ENCODE results near the gene POU6F1.
A peak's percentile ranks its signal among the peaks of the same experiment; 100 is the strongest.

Gene POU6F1

DNA sequence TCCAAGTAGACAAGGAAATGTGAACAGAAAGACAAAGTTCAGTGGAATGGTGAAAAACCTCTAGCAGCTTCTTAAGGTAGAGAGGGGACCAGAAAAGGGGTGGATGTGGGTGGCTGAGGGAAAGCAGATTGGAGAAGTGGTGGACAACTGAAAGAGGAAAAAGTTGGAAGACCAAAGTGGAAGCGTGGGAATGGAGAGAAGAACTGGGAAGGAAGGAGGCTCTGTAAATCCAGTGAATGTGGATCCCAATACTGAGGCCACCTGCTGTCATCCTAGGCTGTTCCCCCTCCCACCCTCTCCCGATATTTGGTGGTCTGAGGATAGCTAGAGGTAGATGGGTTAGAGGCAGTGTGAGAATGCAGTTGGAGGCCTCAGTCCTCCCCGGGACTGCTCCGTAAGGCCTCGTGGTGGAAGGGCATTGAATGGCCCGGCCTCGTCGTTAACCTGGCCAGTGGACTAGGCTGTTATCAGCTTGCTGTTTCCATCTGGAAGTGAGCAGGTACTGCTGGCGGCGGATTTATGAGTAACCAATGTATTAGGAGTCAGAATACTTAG, 822 bp upstream of the POU6F1 start:
- H3K36me3 ChIP-seq (ENCODE audit: control insufficient read depth in 2 of 2, insufficient read depth in 2 of 2, low read length in 2 of 2), result no peaks in the 10 kb centered on the region
- H3K9ac ChIP-seq (ENCODE audit: low read depth in 1 of 2, low read length in 2 of 2), result peak overlapping the region; percentile 79 to 96
- peaks cover 12 to 14% of the 10 kb centered on the region in 2 donors for H3K4me1 ChIP-seq (ENCODE audit: control insufficient read depth in 2 of 2, insufficient read depth in 2 of 2, low read length in 2 of 2)
- no peaks in the 10 kb centered on the region for H3K9me3 ChIP-seq (ENCODE audit: control insufficient read depth in 2 of 2, low read length in 2 of 2)
- H3K4me3 ChIP-seq (ENCODE audit: low read length in 2 of 2), result peak overlapping the region; percentile 91 to 93
- H3K27ac ChIP-seq (ENCODE audit: low read depth in 2 of 2, low read length in 2 of 2), result peak overlapping the region; percentile 80 to 89
- H3K27me3 ChIP-seq (ENCODE audit: control insufficient read depth in 2 of 2, insufficient read depth in 2 of 2, low read length in 2 of 2), result no peaks in the 10 kb centered on the region

DNA sequence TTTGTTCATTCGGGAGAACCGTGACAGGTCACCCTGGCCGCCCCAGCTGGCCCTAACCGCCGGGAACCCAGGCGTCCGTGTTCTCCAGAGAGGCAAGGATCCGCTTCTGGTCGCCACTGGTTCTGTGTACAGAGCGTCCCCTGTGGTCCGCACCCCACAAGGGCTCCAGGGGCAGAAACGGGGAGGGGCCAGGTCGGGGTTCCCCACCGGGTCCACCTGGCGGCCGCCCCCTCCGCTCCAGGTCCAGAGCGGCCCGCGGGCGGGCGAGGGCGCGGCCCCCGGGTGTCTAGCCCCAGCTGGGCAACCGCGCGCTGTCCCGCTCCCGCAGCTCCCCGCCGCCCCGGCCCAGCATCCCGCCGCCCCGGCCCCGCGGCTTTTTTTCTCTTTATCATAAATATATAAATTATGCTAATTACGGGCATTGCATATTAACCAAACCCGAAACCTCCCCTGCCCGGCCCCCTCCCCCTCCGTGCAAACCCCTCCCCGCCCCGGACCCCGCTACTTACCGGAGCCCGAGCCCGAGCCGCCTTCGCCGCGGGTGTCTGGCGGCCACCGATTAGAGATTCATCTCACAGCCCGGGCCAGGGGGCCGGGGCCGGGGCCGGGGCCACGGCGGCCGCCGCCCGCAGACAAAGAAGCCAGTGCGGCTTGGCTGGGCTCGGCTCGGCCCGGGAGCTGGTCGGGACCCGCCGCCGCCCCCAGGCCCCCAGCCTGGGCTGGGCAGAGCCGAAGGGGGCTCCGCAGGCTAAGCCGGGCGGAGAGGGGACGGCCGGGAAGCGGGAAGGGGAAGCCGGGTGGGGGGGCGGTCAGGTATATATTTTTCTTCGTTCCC, 512 bp downstream of the POU6F1 start:
- H3K9ac ChIP-seq (ENCODE audit: low read depth in 1 of 2, low read length in 2 of 2), result peak overlapping the region; percentile 79 to 96
- H3K27ac ChIP-seq (ENCODE audit: low read depth in 2 of 2, low read length in 2 of 2), result peak overlapping the region; percentile 80 to 89

DNA sequence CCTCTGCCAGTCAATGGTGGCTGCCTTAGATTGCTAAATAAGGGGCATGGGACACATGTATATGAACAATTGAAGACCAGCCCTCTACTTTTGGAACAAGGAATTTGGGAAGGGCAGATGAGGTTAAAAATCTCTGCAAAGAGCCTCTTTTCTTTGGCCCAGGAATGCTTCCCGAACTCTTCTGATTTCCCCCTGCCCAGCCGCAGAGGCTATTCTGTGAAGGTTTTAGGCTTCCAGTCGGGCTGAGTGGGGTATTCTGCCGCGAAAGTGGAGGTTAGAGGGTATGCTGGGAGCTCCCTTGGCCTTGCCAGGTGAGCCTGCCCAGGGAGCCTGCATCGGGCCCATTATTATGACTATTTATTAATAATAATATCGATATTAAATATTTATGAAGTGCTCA, 1.2 kb downstream of the POU6F1 start:
- H3K27me3 ChIP-seq (ENCODE audit: control insufficient read depth in 2 of 2, insufficient read depth in 2 of 2, low read length in 2 of 2), result no peaks in the 10 kb centered on the region
- H3K9ac ChIP-seq (ENCODE audit: low read depth in 1 of 2, low read length in 2 of 2), result peak overlapping the region in 1 of 2 donors; percentile 60
- H3K27ac ChIP-seq (ENCODE audit: low read depth in 2 of 2, low read length in 2 of 2), result peak overlapping the region in 1 of 2 donors; percentile 89
- no peaks in the 10 kb centered on the region for H3K9me3 ChIP-seq (ENCODE audit: control insufficient read depth in 2 of 2, low read length in 2 of 2)
- no peaks in the 10 kb centered on the region for H3K36me3 ChIP-seq (ENCODE audit: control insufficient read depth in 2 of 2, insufficient read depth in 2 of 2, low read length in 2 of 2)
- H3K4me1 ChIP-seq (ENCODE audit: control insufficient read depth in 2 of 2, insufficient read depth in 2 of 2, low read length in 2 of 2), result peaks cover 11 to 12% of the 10 kb centered on the region in 2 donors
- peak overlapping the region; percentile 63 to 70 for H3K4me3 ChIP-seq (ENCODE audit: low read length in 2 of 2)

More for the DNA sequence above, 512 bp downstream of the POU6F1 start:
- Histone ChIP-seq H3K9me3 (ENCODE audit: control insufficient read depth in 2 of 2, low read length in 2 of 2) (no peaks in the 10 kb centered on the region), H3K27me3 (ENCODE audit: control insufficient read depth in 2 of 2, insufficient read depth in 2 of 2, low read length in 2 of 2) (no peaks in the 10 kb centered on the region), H3K36me3 (ENCODE audit: control insufficient read depth in 2 of 2, insufficient read depth in 2 of 2, low read length in 2 of 2) (no peaks in the 10 kb centered on the region), H3K4me3 (ENCODE audit: low read length in 2 of 2) (peak overlapping the region; percentile 91 to 93), H3K4me1 (ENCODE audit: control insufficient read depth in 2 of 2, insufficient read depth in 2 of 2, low read length in 2 of 2) (peaks cover 12 to 13% of the 10 kb centered on the region in 2 donors)

DNA sequence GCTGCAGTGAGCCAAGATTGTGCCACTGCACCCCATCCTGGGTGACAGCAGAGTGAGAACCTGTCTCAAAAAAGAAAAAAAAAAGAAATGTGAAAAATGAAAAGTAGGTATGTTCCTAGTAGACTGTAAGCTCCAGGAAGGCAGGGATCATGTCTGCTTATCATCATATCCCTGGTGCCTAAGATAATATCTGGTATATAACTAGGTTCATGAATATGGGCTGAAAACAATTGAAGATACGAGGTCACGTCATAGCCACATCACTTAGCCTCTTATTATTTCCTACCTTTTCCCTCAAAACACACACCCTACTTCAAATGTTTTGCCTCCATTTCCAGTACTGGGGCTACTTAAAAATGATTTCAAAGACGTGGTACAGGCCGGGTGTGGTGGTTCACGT, 3.0 kb downstream of the POU6F1 start:
- Histone ChIP-seq H3K27ac (ENCODE audit: low read depth in 2 of 2, low read length in 2 of 2) (no peak overlapping the region), H3K4me1 (ENCODE audit: control insufficient read depth in 2 of 2, insufficient read depth in 2 of 2, low read length in 2 of 2) (peaks cover 11 to 12% of the 10 kb centered on the region in 2 donors)

DNA sequence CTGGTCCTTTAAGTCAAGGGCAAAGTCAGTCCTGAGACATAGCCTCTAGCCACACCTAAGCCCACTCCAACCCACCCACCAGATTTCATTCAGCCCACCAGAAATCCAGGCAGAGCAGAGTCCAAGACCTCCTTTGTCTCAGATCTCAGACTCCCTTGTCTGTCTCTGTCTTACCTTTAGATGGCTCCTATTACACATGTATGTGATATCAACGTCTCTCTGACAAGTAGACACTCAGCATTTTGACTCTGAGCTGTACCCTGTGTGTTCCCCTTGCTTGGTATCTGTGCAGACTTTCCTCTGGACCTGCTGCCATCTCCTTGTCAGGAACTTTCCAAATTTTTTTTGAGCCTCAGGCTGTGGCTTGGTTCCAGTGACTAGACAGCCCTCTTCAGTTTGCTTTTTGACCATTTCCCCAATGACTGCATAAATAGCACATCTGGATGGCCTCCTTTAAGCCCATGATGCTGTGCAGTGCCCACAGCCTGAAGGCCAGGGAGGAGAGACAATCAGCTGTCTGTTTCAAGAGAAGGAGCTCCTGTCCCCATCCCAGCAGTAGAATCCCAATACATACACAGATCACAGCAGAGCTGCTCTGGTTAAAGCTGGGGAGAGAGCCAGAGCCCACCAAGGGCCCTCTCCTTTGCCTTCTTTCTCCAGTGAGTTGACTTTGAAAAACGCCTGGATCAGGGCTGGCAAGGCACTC, 7.0 kb downstream of the POU6F1 start:
- H3K36me3 ChIP-seq (ENCODE audit: control insufficient read depth in 2 of 2, insufficient read depth in 2 of 2, low read length in 2 of 2), result no peaks in the 10 kb centered on the region
- no peak overlapping the region for H3K27ac ChIP-seq (ENCODE audit: low read depth in 2 of 2, low read length in 2 of 2)
- H3K9me3 ChIP-seq (ENCODE audit: control insufficient read depth in 2 of 2, low read length in 2 of 2), result no peaks in the 10 kb centered on the region
- no peak overlapping the region for H3K4me3 ChIP-seq (ENCODE audit: low read length in 2 of 2)
- no peak overlapping the region for H3K9ac ChIP-seq (ENCODE audit: low read depth in 1 of 2, low read length in 2 of 2)
- H3K4me1 ChIP-seq (ENCODE audit: control insufficient read depth in 2 of 2, insufficient read depth in 2 of 2, low read length in 2 of 2), result no peaks in the 10 kb centered on the region
- no peaks in the 10 kb centered on the region for H3K27me3 ChIP-seq (ENCODE audit: control insufficient read depth in 2 of 2, insufficient read depth in 2 of 2, low read length in 2 of 2)

More for the DNA sequence above, 3.0 kb downstream of the POU6F1 start:
- Histone ChIP-seq H3K4me3 (ENCODE audit: low read length in 2 of 2) (no peak overlapping the region), H3K9ac (ENCODE audit: low read depth in 1 of 2, low read length in 2 of 2) (no peak overlapping the region), H3K27me3 (ENCODE audit: control insufficient read depth in 2 of 2, insufficient read depth in 2 of 2, low read length in 2 of 2) (no peaks in the 10 kb centered on the region), H3K9me3 (ENCODE audit: control insufficient read depth in 2 of 2, low read length in 2 of 2) (no peaks in the 10 kb centered on the region), H3K36me3 (ENCODE audit: control insufficient read depth in 2 of 2, insufficient read depth in 2 of 2, low read length in 2 of 2) (no peaks in the 10 kb centered on the region)

DNA sequence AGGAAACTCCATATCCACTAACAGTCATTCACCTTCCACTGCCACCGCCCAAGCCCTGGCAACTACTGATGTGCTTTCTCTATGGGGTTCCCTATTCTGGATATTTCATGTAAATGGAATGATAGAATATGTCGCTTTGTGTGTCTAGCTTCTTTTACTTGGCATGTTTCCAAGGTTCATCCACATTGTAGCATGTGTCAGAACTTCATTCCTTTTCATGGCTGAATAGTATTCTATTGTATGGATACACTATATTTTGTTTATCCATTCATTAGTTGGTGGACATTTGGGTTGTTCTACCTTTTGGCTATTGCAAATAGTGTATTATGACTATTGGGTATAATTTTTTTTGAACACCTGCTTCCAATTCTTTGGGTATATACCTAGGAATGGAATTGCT, 8.6 kb downstream of the POU6F1 start:
- Histone ChIP-seq H3K9ac (ENCODE audit: low read depth in 1 of 2, low read length in 2 of 2) (no peak overlapping the region), H3K9me3 (ENCODE audit: control insufficient read depth in 2 of 2, low read length in 2 of 2) (no peaks in the 10 kb centered on the region), H3K4me3 (ENCODE audit: low read length in 2 of 2) (no peak overlapping the region), H3K27me3 (ENCODE audit: control insufficient read depth in 2 of 2, insufficient read depth in 2 of 2, low read length in 2 of 2) (no peaks in the 10 kb centered on the region), H3K4me1 (ENCODE audit: control insufficient read depth in 2 of 2, insufficient read depth in 2 of 2, low read length in 2 of 2) (no peaks in the 10 kb centered on the region), H3K36me3 (ENCODE audit: control insufficient read depth in 2 of 2, insufficient read depth in 2 of 2, low read length in 2 of 2) (no peaks in the 10 kb centered on the region), H3K27ac (ENCODE audit: low read depth in 2 of 2, low read length in 2 of 2) (no peak overlapping the region)

DNA sequence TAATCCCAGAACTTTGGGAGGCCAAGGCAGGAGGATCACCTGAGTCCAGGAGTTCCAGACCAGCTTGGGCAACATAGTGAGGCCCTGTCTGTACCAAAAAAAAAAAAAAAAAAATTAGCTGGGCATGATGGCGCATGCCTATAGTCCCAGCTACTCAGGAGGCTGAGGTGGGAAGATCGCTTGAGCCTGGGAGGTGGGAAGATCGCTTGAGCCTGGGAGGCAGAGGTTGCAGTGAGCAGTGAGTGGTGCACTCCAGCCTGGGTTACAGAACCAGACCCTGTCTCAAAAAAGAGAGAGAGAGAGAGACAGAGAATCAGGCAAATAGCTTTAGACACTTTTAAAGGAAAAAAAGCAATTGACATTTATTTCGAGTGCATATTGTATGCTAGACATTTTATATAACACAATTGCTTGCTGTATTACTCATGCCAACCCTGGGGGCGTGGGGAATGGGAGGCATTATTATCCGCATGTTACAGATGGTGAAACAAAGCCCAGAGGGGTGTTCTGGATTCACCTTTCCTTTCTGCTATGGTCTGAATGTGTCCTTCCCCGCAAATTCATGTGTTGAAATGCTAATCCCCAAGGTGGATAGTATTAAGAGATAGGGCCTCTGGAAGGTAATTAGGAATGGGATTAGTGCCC, 9.7 kb downstream of the POU6F1 start:
- no peak overlapping the region for H3K9ac ChIP-seq (ENCODE audit: low read depth in 1 of 2, low read length in 2 of 2)
- no peaks in the 10 kb centered on the region for H3K27me3 ChIP-seq (ENCODE audit: control insufficient read depth in 2 of 2, insufficient read depth in 2 of 2, low read length in 2 of 2)
- H3K36me3 ChIP-seq (ENCODE audit: control insufficient read depth in 2 of 2, insufficient read depth in 2 of 2, low read length in 2 of 2), result no peaks in the 10 kb centered on the region
- H3K4me1 ChIP-seq (ENCODE audit: control insufficient read depth in 2 of 2, insufficient read depth in 2 of 2, low read length in 2 of 2), result no peaks in the 10 kb centered on the region
- no peak overlapping the region for H3K4me3 ChIP-seq (ENCODE audit: low read length in 2 of 2)
- H3K9me3 ChIP-seq (ENCODE audit: control insufficient read depth in 2 of 2, low read length in 2 of 2), result no peaks in the 10 kb centered on the region
- H3K27ac ChIP-seq (ENCODE audit: low read depth in 2 of 2, low read length in 2 of 2), result no peak overlapping the region

DNA sequence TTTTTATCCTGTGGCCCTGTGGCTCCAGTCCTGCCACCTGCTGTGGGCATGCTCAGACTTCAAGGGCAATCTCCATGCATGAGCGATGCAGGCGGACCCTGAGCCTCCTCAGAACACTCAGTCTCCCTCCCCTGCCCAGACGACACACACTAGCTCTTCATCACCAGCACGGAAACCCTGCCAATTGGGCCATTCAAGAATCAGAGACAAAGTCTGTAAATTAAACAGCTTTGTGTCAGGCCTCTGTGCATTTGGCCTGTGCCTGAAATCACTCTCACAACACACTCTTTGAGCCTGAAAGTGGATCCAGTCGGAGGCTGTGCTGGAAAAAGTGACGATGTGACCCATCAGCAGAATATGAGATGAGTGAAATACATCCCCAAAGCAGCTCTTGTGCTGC, 12.5 kb downstream of the POU6F1 start:
- H3K9me3 ChIP-seq (ENCODE audit: control insufficient read depth in 2 of 2, low read length in 2 of 2), result no peaks in the 10 kb centered on the region

DNA sequence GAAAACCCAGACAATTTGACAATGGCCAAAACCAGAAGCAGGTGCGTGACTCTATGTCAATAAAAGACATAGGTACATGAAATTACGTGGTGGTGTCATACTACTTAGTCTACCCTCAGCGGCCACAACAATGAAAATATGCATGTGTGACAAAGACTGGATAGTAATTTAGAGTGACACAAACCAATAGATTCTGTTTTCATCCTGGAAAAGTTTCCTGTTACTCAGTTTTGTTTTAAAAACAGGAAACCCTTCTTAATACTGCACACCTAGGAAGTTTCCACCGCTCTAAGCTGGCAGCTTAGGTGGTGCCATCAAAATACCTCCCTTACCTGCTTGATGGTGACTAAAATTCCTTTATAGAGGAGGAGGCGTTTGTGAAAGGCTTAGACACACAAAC, 15.1 kb downstream of the POU6F1 start:
- H3K36me3 ChIP-seq (ENCODE audit: control insufficient read depth in 2 of 2, insufficient read depth in 2 of 2, low read length in 2 of 2), result no peaks in the 10 kb centered on the region
- H3K27me3 ChIP-seq (ENCODE audit: control insufficient read depth in 2 of 2, insufficient read depth in 2 of 2, low read length in 2 of 2), result no peaks in the 10 kb centered on the region
- H3K9ac ChIP-seq (ENCODE audit: low read depth in 1 of 2, low read length in 2 of 2), result no peak overlapping the region
- no peaks in the 10 kb centered on the region for H3K4me1 ChIP-seq (ENCODE audit: control insufficient read depth in 2 of 2, insufficient read depth in 2 of 2, low read length in 2 of 2)
- no peaks in the 10 kb centered on the region for H3K9me3 ChIP-seq (ENCODE audit: control insufficient read depth in 2 of 2, low read length in 2 of 2)
- H3K4me3 ChIP-seq (ENCODE audit: low read length in 2 of 2), result no peak overlapping the region
- no peak overlapping the region for H3K27ac ChIP-seq (ENCODE audit: low read depth in 2 of 2, low read length in 2 of 2)

More for the DNA sequence above, 12.5 kb downstream of the POU6F1 start:
- Histone ChIP-seq H3K36me3 (ENCODE audit: control insufficient read depth in 2 of 2, insufficient read depth in 2 of 2, low read length in 2 of 2) (no peaks in the 10 kb centered on the region), H3K9ac (ENCODE audit: low read depth in 1 of 2, low read length in 2 of 2) (no peak overlapping the region), H3K27ac (ENCODE audit: low read depth in 2 of 2, low read length in 2 of 2) (no peak overlapping the region), H3K27me3 (ENCODE audit: control insufficient read depth in 2 of 2, insufficient read depth in 2 of 2, low read length in 2 of 2) (no peaks in the 10 kb centered on the region), H3K4me1 (ENCODE audit: control insufficient read depth in 2 of 2, insufficient read depth in 2 of 2, low read length in 2 of 2) (no peaks in the 10 kb centered on the region), H3K4me3 (ENCODE audit: low read length in 2 of 2) (no peak overlapping the region)

DNA sequence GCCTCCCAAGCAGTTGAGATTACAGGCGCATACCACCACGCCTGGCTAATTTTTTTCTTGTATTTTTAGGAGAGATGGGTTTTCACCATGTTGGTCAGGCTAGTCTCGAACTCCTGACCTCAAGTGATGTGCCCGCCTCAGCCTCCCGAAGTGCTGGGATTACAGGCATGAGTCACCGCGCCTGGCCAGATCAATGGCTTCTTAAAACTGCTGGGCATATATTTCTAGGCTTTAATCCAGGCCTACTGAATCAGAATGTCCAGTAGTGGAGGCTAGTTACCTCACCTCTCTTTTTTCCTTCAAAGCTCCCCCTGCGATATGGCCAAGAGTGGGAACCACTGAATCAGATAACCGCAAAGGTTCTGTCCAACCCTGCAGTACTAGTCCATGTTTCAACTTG, 17.1 kb downstream of the POU6F1 start:
- Histone ChIP-seq H3K27ac (ENCODE audit: low read depth in 2 of 2, low read length in 2 of 2) (no peak overlapping the region), H3K9me3 (ENCODE audit: control insufficient read depth in 2 of 2, low read length in 2 of 2) (no peaks in the 10 kb centered on the region), H3K27me3 (ENCODE audit: control insufficient read depth in 2 of 2, insufficient read depth in 2 of 2, low read length in 2 of 2) (no peaks in the 10 kb centered on the region), H3K4me3 (ENCODE audit: low read length in 2 of 2) (no peak overlapping the region), H3K36me3 (ENCODE audit: control insufficient read depth in 2 of 2, insufficient read depth in 2 of 2, low read length in 2 of 2) (no peaks in the 10 kb centered on the region), H3K4me1 (ENCODE audit: control insufficient read depth in 2 of 2, insufficient read depth in 2 of 2, low read length in 2 of 2) (no peaks in the 10 kb centered on the region), H3K9ac (ENCODE audit: low read depth in 1 of 2, low read length in 2 of 2) (no peak overlapping the region)

Data from mucosa of rectum (tissue), 2 donors.